T-helper 2 cell treated with Interferon-gamma antibody and Interleukin-4, amounts not matched to agents 100 ng/mL and 5 ng/mL, for 36 hours (primary cell): ENCODE results near the gene TFR2. TPM values are rescaled to one million over a fixed set of nuclear protein-coding genes. Genes with fewer than 3 reads are reported as not detected.

Experiments used
- intact Hi-C: fragments of 100-400 bp; cut with micrococcal nuclease; formaldehyde crosslinking; loops from one replicate; pipeline ENCODE4 v1.15.1; 2023
- total RNA-seq: library from RNA; stranded (reverse); gene quantifications from 2 replicates; pipeline ENCODE4 v1.2.3, GENCODE V29; 2022

Gene TFR2
- total RNA-seq, 1 donor from 2014 or later = 13.5 TPM

- intact Hi-C loops = no loop called here
Measured at GRCh38 chr7:100574362-100575205, 66.8 kb downstream of the TFR2 start.

GRCh38 chr7:100573691-100574361 is 67.5 kb downstream of the TFR2 start, which contains the start of gene SAP25:
TSS of gene SAP25 (minus strand) at chr7:100573900. CDS start at chr7:100573742, 158 bp downstream.
- intact Hi-C loops = no loop called here

GRCh38 chr7:100572949-100573675 is 68.2 kb downstream of the TFR2 start:
- intact Hi-C loops = no loop called here

GRCh38 chr7:100572281-100572948 is 68.9 kb downstream of the TFR2 start:
- intact Hi-C loops = no loop called here

GRCh38 chr7:100571829-100572116 is 69.6 kb downstream of the TFR2 start:
- intact Hi-C loops = no loop called here

- intact Hi-C loops = loop anchor here (1.0 kb wide), 1 partner anchor 12 kb away; no protein-coding TSS in a partner anchor
Measured at GRCh38 chr7:100570954-100571828, 70.2 kb downstream of the TFR2 start.

Other genes starting within 250 kb of the TFR2 start
- 1.3 and 1.9 TPM in 2 replicates for gene ZCWPW1, start 212.8 kb downstream of the TFR2 start, total RNA-seq
- 42.6 and 44.4 TPM in 2 replicates for gene MEPCE, start 211.7 kb downstream of the TFR2 start, total RNA-seq
- 68.9 and 81.8 TPM in 2 replicates for gene PPP1R35, start 205.1 kb downstream of the TFR2 start, total RNA-seq
- gene SPACDR, start 177.3 kb downstream of the TFR2 start, total RNA-seq = 3.2 and 3.3 TPM in 2 replicates
- 90.2 and 95.7 TPM in 2 replicates for gene TSC22D4, start 162.3 kb downstream of the TFR2 start, total RNA-seq
- 0.11 TPM in 1 of 2 replicates, not detected in the other for gene NYAP1, start 157.6 kb downstream of the TFR2 start, total RNA-seq
- gene AGFG2, start 102.3 kb downstream of the TFR2 start, total RNA-seq = 39.2 and 41.3 TPM in 2 replicates
- 21.4 and 22.5 TPM in 2 replicates for gene SAP25, start 67.7 kb downstream of the TFR2 start, total RNA-seq
- gene LRCH4, start 55.4 kb downstream of the TFR2 start, total RNA-seq = 167 and 168 TPM in 2 replicates
- 1.0 and 1.2 TPM in 2 replicates for gene FBXO24, start 55.2 kb downstream of the TFR2 start, total RNA-seq
- 13.3 and 14.4 TPM in 2 replicates for gene PCOLCE, start 39.2 kb downstream of the TFR2 start, total RNA-seq
- 55.2 and 58.4 TPM in 2 replicates for gene MOSPD3, start 29.0 kb downstream of the TFR2 start, total RNA-seq
- gene ACTL6B, start 14.9 kb upstream of the TFR2 start, total RNA-seq = not detected in 2 replicates
- 239 and 243 TPM in 2 replicates for gene GNB2, start 32.2 kb upstream of the TFR2 start, total RNA-seq
- 43.5 and 49.7 TPM in 2 replicates for gene GIGYF1, start 52.7 kb upstream of the TFR2 start, total RNA-seq
- gene POP7, start 64.6 kb upstream of the TFR2 start, total RNA-seq = 45.4 and 46.8 TPM in 2 replicates
- not detected in 2 replicates for gene EPO, start 78.9 kb upstream of the TFR2 start, total RNA-seq
- gene ZAN, start 92.0 kb upstream of the TFR2 start, total RNA-seq = not detected in 2 replicates
- 1.5 and 1.7 TPM in 2 replicates for gene EPHB4, start 186.0 kb upstream of the TFR2 start, total RNA-seq
- gene SLC12A9, start 211.2 kb upstream of the TFR2 start, total RNA-seq = 41.3 and 45.6 TPM in 2 replicates
- gene TRIP6, start 225.8 kb upstream of the TFR2 start, total RNA-seq = 27.0 and 30.8 TPM in 2 replicates
- 247 and 258 TPM in 2 replicates for gene SRRT, start 233.6 kb upstream of the TFR2 start, total RNA-seq
- gene UFSP1, start 248.2 kb upstream of the TFR2 start, total RNA-seq = 2.9 and 3.5 TPM in 2 replicates